Caco-2 (cell line): ENCODE results near the gene SAMD4A. TPM values are rescaled to one million over a fixed set of nuclear protein-coding genes. Genes with fewer than 3 reads are reported as not detected.

Source experiments
- BruUV-seq: library from RNA; stranded (reverse); fragments of 400-500 nt; replicated peaks from 2 replicates; lab custom pipeline; 2021; lab: Mats Ljungman, UMichigan
- CTCF ChIA-PET: fragments of 300-600 bp; sonication (Branson Sonifier 250); formaldehyde crosslinking; loops from one replicate; lab custom pipeline; 2022; ENCODE audit warnings: antibody characterized with exemption; lab: Charles Lee
- POLR2A ChIA-PET: fragments of 300-600 bp; sonication (Branson Sonifier 250); formaldehyde crosslinking; loops from one replicate; lab custom pipeline; 2022; ENCODE audit warnings: antibody characterized with exemption; lab: Charles Lee
- DNase-seq, 2 experiments: peaks; one replicate each; pipeline versions ENCODE4 v3.0.0 to v3.0.0-alpha.2; 2020 to 2022
- H3K27me3 ChIP-seq: replicated peaks from 2 replicates; pipeline ENCODE4 v1.6.0; 2011; ENCODE audit warnings: low read length; ENCODE audit not compliant: control insufficient read depth, insufficient read depth
- H3K36me3 ChIP-seq: 2 replicates; pipeline ENCODE4 v1.5.1; 2011; ENCODE audit warnings: low read length; ENCODE audit not compliant: control insufficient read depth, insufficient read depth
- H3K4me1 ChIP-seq: fragments of 250-450 bp; sonication (Bioruptor Pico); 2 replicates; pipeline ENCODE4 v1.5.1; 2020; ENCODE audit warnings: mild to moderate bottlenecking
- H3K4me3 ChIP-seq: 2 replicates; pipeline ENCODE4 v1.5.1; 2011; ENCODE audit warnings: low read depth, mild to moderate bottlenecking, control low read depth, low read length
- H3K9me3 ChIP-seq: fragments of 250-450 bp; sonication (Bioruptor Pico); 2 replicates; pipeline ENCODE4 v1.5.1; 2020; ENCODE audit warnings: mild to moderate bottlenecking, moderate library complexity
- H3K27ac Mint-ChIP-seq: one replicate; pipeline ENCODE4 v1.8.0; 2022; ENCODE audit warnings: mixed read lengths; ENCODE audit not compliant: unreplicated experiment
- H3K27me3 Mint-ChIP-seq: one replicate; pipeline ENCODE4 v1.8.0; 2022; ENCODE audit warnings: mixed read lengths; ENCODE audit not compliant: insufficient read depth, unreplicated experiment
- H3K36me3 Mint-ChIP-seq: one replicate; pipeline ENCODE4 v1.8.0; 2022; ENCODE audit warnings: mild to moderate bottlenecking, mixed read lengths; ENCODE audit not compliant: insufficient read depth, unreplicated experiment
- H3K4me1 Mint-ChIP-seq: one replicate; pipeline ENCODE4 v1.8.0; 2022; ENCODE audit warnings: low read depth, mixed read lengths; ENCODE audit not compliant: unreplicated experiment
- H3K4me3 Mint-ChIP-seq: one replicate; pipeline ENCODE4 v1.8.0; 2022; ENCODE audit warnings: mild to moderate bottlenecking, moderate library complexity, mixed read lengths; ENCODE audit not compliant: unreplicated experiment
- H3K9me3 Mint-ChIP-seq: one replicate; pipeline ENCODE4 v1.8.0; 2022; ENCODE audit warnings: mixed read lengths; ENCODE audit not compliant: unreplicated experiment
- intact Hi-C: fragments of 100-400 bp; cut with micrococcal nuclease; formaldehyde crosslinking; loops from one replicate; pipeline ENCODE4 v1.10.0; 2022; ENCODE audit not compliant: unreplicated experiment
- total RNA-seq: library from RNA; stranded (reverse); gene quantifications from 2 replicates; pipeline ENCODE4 v1.2.3, GENCODE V29; 2022
- TF ChIP-seq, protein P1 (sequence below), 2 experiments: fragments of 200-600 bp in 1 of 2; IDR thresholded peaks; 1 replicate in 1 of 2; 2 replicates in 1 of 2; pipeline versions ENCODE4 v1.5.1 to v1.8.0; 2011 to 2022; ENCODE audit warnings: antibody characterized with exemption in 1 of 2, control low read depth in 1 of 2, inconsistent platforms in 1 of 2, low read depth in 1 of 2, low read length in 1 of 2, mild to moderate bottlenecking in 1 of 2, moderate library complexity in 1 of 2; ENCODE audit not compliant: insufficient read depth in 1 of 2, severe bottlenecking in 1 of 2, unreplicated experiment in 1 of 2

The SAMD4A gene
- total RNA-seq, 1 experiment from 2014 or later = 60.8 TPM

DNA sequence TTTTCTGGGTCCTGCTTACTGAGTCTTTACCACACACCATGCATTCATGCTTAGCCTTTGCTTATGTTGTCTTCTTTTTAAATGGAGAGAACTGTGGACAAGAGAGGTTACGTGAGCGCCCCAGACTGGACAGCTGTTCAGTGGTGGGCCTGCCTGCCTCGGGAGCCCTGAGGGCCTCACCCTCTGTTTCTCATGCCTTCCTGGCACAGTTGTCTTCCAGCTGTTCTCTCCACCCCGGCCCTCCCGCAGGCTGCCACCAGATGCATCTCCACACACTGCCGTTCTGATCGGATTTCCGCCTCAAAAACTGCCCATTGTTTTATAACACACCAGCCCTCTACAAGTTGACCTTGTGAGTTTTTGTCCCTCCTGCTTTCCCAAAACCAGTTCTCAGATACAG, 100.8 kb downstream of the SAMD4A start:
- intact Hi-C loops = no loop called here
- POLR2A ChIA-PET = no interaction called here
- no peak overlapping the region for H3K4me3 ChIP-seq
- peaks cover 38% of the 10 kb centered on the region for H3K4me1 Mint-ChIP-seq
- H3K27me3 ChIP-seq = no peaks in the 10 kb centered on the region
- no peak overlapping the region for H3K27ac Mint-ChIP-seq
- peaks cover 70% of the 10 kb centered on the region for H3K36me3 Mint-ChIP-seq
- no peaks in the 10 kb centered on the region for H3K9me3 ChIP-seq
- TF ChIP-seq, protein P1, sequence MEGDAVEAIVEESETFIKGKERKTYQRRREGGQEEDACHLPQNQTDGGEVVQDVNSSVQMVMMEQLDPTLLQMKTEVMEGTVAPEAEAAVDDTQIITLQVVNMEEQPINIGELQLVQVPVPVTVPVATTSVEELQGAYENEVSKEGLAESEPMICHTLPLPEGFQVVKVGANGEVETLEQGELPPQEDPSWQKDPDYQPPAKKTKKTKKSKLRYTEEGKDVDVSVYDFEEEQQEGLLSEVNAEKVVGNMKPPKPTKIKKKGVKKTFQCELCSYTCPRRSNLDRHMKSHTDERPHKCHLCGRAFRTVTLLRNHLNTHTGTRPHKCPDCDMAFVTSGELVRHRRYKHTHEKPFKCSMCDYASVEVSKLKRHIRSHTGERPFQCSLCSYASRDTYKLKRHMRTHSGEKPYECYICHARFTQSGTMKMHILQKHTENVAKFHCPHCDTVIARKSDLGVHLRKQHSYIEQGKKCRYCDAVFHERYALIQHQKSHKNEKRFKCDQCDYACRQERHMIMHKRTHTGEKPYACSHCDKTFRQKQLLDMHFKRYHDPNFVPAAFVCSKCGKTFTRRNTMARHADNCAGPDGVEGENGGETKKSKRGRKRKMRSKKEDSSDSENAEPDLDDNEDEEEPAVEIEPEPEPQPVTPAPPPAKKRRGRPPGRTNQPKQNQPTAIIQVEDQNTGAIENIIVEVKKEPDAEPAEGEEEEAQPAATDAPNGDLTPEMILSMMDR (IDR thresholded peaks at IDR 0.05; ENCODE audit: insufficient read depth in 1 of 2, low read depth in 1 of 2, low read length in 1 of 2, severe bottlenecking in 1 of 2, unreplicated experiment in 1 of 2) = no peak
- BruUV-seq = no TSS peak
- CTCF ChIA-PET = no interaction called here
- no peaks in the 10 kb centered on the region for H3K36me3 ChIP-seq
- no peak for DNase-seq
- H3K4me1 ChIP-seq = peaks cover 38% of the 10 kb centered on the region
- H3K4me3 Mint-ChIP-seq = no peak overlapping the region
- no peaks in the 10 kb centered on the region for H3K9me3 Mint-ChIP-seq
- no peaks in the 10 kb centered on the region for H3K27me3 Mint-ChIP-seq

DNA sequence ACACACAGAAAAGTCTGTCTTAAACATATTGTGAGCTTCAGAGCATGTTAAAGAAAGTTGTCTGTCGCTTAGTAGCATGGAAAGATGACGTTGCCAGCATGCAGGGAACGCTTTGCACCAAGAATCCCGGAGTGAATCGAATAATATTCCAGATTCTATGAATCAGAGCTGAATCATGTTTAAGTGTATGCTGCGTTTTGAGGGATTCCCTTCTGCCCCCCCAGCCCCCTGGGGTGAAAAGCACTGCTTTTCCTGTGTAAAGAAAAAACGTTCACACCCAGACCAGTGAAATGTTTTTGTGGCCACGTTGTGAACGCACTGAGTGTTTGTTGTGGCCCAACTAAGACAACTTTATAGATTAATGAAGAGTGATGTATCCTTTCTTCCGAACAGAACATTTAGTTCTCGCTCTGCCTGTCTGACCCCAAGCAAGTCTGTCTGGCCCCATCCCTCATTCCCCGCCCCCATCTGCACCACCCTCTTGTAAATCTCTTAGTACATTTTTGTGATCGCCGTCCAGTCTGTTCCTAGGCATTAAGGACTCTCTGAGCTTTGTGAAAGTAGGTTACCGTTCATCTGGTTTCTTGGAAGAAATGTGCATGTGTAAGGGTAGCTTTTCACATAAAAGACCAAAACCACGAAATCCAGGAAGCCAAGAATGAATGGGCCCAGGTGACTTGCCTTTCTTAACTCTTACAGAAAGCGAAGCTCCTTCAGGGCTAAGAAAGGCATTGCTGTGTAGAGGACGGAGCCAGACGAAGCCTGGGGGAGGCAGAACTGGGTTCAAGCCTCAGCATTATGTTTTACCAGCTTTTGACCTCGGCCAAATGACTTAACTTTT, 103.0 kb downstream of the SAMD4A start:
- no peak for DNase-seq
- Mint-ChIP-seq H3K4me1 (peaks cover 36% of the 10 kb centered on the region), H3K4me3 (no peak overlapping the region), H3K9me3 (no peaks in the 10 kb centered on the region), H3K27ac (no peak overlapping the region), H3K36me3 (peaks cover 65% of the 10 kb centered on the region), H3K27me3 (no peaks in the 10 kb centered on the region)
- BruUV-seq = no TSS peak
- Histone ChIP-seq H3K9me3 (no peaks in the 10 kb centered on the region), H3K36me3 (no peaks in the 10 kb centered on the region), H3K4me1 (peaks cover 25% of the 10 kb centered on the region), H3K27me3 (no peaks in the 10 kb centered on the region), H3K4me3 (no peak overlapping the region)
- POLR2A ChIA-PET = interaction anchor here (1.2 kb wide), 1 partner anchor 103 kb away, joined by 3 read pairs; the partner anchor contains the start of gene SAMD4A
- TF ChIP-seq, protein P1 (IDR thresholded peaks at IDR 0.05; ENCODE audit: insufficient read depth in 1 of 2, low read depth in 1 of 2, low read length in 1 of 2, severe bottlenecking in 1 of 2, unreplicated experiment in 1 of 2) = no peak
- intact Hi-C loops = no loop called here
- CTCF ChIA-PET = no interaction called here

DNA sequence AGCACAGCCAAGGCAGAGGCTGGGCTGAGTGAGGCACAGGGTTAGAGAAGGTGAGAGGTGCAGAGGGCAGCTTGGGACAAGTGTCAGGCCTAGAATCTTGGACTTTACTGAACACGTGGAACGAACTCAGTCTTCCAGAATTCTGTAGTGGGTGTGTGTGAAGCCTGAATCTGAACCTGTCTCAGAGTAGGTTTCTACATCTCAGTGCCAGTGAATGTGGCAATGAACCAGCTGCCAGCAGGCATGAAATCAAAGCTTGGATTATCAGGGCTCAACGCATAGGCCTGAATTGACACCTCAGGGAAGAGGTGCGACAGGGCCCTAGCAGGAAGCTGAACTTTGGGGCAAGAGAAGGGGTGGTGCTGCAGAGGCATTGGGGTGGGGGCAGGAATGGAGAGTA, 104.6 kb downstream of the SAMD4A start:
- TF ChIP-seq, protein P1 (IDR thresholded peaks at IDR 0.05; ENCODE audit: insufficient read depth in 1 of 2, low read depth in 1 of 2, low read length in 1 of 2, severe bottlenecking in 1 of 2, unreplicated experiment in 1 of 2) = no peak
- H3K27me3 ChIP-seq = no peaks in the 10 kb centered on the region
- POLR2A ChIA-PET = no interaction called here
- peaks cover 29% of the 10 kb centered on the region for H3K4me1 Mint-ChIP-seq
- intact Hi-C loops = no loop called here
- no peak overlapping the region for H3K4me3 Mint-ChIP-seq
- no peaks in the 10 kb centered on the region for H3K36me3 ChIP-seq
- CTCF ChIA-PET = interaction anchor here (0.6 kb wide), 1 partner anchor 11 kb away, joined by 4 read pairs; no protein-coding TSS in a partner anchor
- no peaks in the 10 kb centered on the region for H3K9me3 ChIP-seq
- peaks cover 65% of the 10 kb centered on the region for H3K36me3 Mint-ChIP-seq
- DNase-seq = no peak
- no TSS peak for BruUV-seq
- peaks cover 10% of the 10 kb centered on the region for H3K4me1 ChIP-seq
- H3K27ac Mint-ChIP-seq = peak overlapping the region; percentile 16
- no peaks in the 10 kb centered on the region for H3K27me3 Mint-ChIP-seq
- H3K4me3 ChIP-seq = no peak overlapping the region
- H3K9me3 Mint-ChIP-seq = no peaks in the 10 kb centered on the region
